GM12891 (cell line): ENCODE data around the gene CENPV.

Experiments
- POLR2A ChIP-seq: IDR thresholded peaks from 2 replicates; pipeline ENCODE4 v1.6.1; 2011; ENCODE audit warnings: low read depth, low read length, control low read depth
- TAF1 ChIP-seq: IDR thresholded peaks from 2 replicates; pipeline ENCODE4 v1.6.1; 2011; ENCODE audit warnings: low read depth, low read length, control low read depth

- TF ChIP-seq TAF1 (no peak), POLR2A (no peak)
These were observed 9.7 kb downstream of the CENPV start for GRCh38 chr17:16343569-16343968.
